Measurements from ENCODE around the gene KTI12.
"Not testable (repeated sequence)": the region's sequence is repeated elsewhere in the genome, so short reads cannot be mapped to it uniquely, and the experiment has no call there.

KTI12 gene

GRCh38 chr1:52033190-52034049 is at the start of gene KTI12:
Gene KTI12, minus strand, starts transcription at chr1:52033810. Its CDS starts 49 bp downstream, at chr1:52033761.
- peak; percentile 63 to 85 for DNase-seq

GRCh38 chr1:52080014-52080415 is 46.4 kb upstream of the KTI12 start:
- no peak for DNase-seq

GRCh38 chr1:52077277-52077676 is 43.7 kb upstream of the KTI12 start:
- DNase-seq = not testable (repeated sequence)

- no peak for DNase-seq
Observed at GRCh38 chr1:52072291-52072690, 38.7 kb upstream of the KTI12 start.

- no peak for DNase-seq
Observed at GRCh38 chr1:52070704-52071103, 37.1 kb upstream of the KTI12 start.

- DNase-seq = no peak
Observed at GRCh38 chr1:52063192-52063591, 29.6 kb upstream of the KTI12 start.

GRCh38 chr1:52060822-52061221 is 27.2 kb upstream of the KTI12 start:
- no peak for DNase-seq

GRCh38 chr1:52059888-52060287 is 26.3 kb upstream of the KTI12 start:
- no peak for DNase-seq

GRCh38 chr1:52059321-52059720 is 25.7 kb upstream of the KTI12 start:
- DNase-seq = no peak

GRCh38 chr1:52057876-52058415 is 24.3 kb upstream of the KTI12 start:
- no peak for DNase-seq

GRCh38 chr1:52057255-52057654 is 23.6 kb upstream of the KTI12 start:
- DNase-seq = no peak

- no peak for DNase-seq
Observed at GRCh38 chr1:52056937-52057231, 23.3 kb upstream of the KTI12 start.

GRCh38 chr1:52056163-52056936 is 22.7 kb upstream of the KTI12 start, which contains the start of gene BTF3L4:
Gene BTF3L4, plus strand, starts transcription at chr1:52056295. Its CDS starts 3,553 bp downstream, at chr1:52059848.
- peak; percentile 68 to 86 for DNase-seq

- DNase-seq = no peak
Observed at GRCh38 chr1:52055866-52056162, 22.2 kb upstream of the KTI12 start.

- DNase-seq = peak; percentile 40 to 84
Observed at GRCh38 chr1:52055066-52055865, 21.7 kb upstream of the KTI12 start, which contains the start of gene TXNDC12. Gene TXNDC12, minus strand, starts transcription at chr1:52055191. Its CDS starts 95 bp downstream, at chr1:52055096.

GRCh38 chr1:52054496-52055065 is 21.0 kb upstream of the KTI12 start:
- no peak for DNase-seq

GRCh38 chr1:52053862-52054261 is 20.3 kb upstream of the KTI12 start:
- no peak for DNase-seq

GRCh38 chr1:52049337-52049736 is 15.7 kb upstream of the KTI12 start:
- not testable (repeated sequence) for DNase-seq

GRCh38 chr1:52045666-52046195 is 12.1 kb upstream of the KTI12 start:
- DNase-seq = not testable (repeated sequence)

- DNase-seq = no peak
Observed at GRCh38 chr1:52045236-52045635, 11.6 kb upstream of the KTI12 start.

- no peak for DNase-seq
Observed at GRCh38 chr1:52041551-52042185, 8.1 kb upstream of the KTI12 start.

- DNase-seq = no peak
Observed at GRCh38 chr1:52037909-52038308, 4.3 kb upstream of the KTI12 start.
